Right ventricle myocardium superior (tissue), 1 donor: ENCODE results near the gene ZC3H18. TPM values are rescaled to one million over a fixed set of nuclear protein-coding genes. Genes with fewer than 3 reads are reported as not detected.

Source experiments
- ATAC-seq: fragments of 200-7000 bp; cut with Tn5 transposase; one replicate; pipeline ENCODE4 v1.9.1; 2020; ENCODE audit warnings: mild to moderate bottlenecking; ENCODE audit not compliant: poor library complexity
- DNase-seq: peaks from one replicate; pipeline ENCODE4 v3.0.0-alpha.2; 2020
- intact Hi-C: fragments of 100-400 bp; cut with DNase I; formaldehyde crosslinking; loops from one replicate; pipeline ENCODE4 v1.11.2; 2022
- total RNA-seq: library from RNA; stranded (reverse); fragmentation: NEBNext Ultra II Directional; extraction: Animal tissue kit (Norgen Biotek cat#: 25700); gene quantifications from one replicate; pipeline ENCODE4 v1.2.1, GENCODE V29; 2021
- donor health status: DM: no; HTN: yes; CAD: no; lungs with severe emphysema.

Gene ZC3H18
- total RNA-seq, 1 donor from 2014 or later: 23.5 TPM

DNA sequence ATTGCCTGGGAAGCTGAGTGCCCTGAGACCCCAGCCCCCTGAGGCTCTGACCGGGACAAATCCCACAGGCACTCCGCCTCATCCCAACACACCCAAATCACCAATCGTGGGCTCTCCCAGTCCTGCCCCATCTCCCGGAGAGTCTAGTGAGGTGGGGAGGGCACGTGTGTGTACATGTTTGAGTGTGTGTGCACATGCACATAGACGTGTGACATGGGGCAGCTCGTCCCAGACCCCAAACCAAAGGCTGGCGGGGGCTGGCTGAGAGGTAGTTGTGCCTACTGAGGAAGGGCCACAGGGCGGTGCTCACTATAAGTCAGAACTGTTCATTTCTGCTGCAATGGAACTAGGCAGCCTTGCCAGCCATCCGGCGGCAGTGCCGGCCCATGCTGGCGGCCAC, 107.5 kb downstream of the ZC3H18 start:
- DNase-seq (no peak), ATAC-seq (no peak)
- intact Hi-C loops: no loop called here

- DNase-seq (no peak), ATAC-seq (no peak)
- intact Hi-C loops: no loop called here
Measured at GRCh38 chr16:88678224-88678979, 108.2 kb downstream of the ZC3H18 start.

DNA sequence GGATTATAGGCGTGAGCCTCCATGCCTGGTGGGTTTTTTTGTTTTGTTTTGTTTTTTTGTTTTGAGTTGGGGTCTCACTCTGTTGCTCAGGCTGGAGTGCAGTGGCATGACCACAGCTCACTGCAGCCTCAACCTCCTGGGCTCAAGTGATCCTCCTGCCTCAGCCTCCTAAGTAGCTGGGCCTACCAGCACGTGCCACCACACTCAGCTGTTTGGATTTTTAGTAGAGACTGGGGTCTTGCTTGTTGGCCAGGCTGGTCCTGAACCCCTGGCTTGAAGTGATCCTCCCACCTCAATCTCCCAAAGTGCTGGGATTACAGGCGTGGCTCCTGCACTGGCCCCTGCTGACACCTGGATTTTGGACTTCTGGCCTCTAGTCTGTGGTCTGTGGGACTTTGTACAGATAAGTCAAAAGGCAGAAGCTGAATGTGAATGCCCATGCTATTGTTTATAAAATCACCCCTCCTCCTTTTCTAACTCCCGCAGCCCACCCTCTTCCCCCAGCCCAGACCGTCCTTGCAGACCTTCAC, 110.4 kb downstream of the ZC3H18 start:
- DNase-seq: no peak
- intact Hi-C loops: no loop called here
- ATAC-seq: no peak

- DNase-seq: no peak
- ATAC-seq: no peak
- intact Hi-C loops: no loop called here
Measured at GRCh38 chr16:88681084-88681680, 111.0 kb downstream of the ZC3H18 start.

Other genes with a start within 250 kb of the ZC3H18 start
- 0.94 TPM for gene ZNF469, start 187.4 kb upstream of the ZC3H18 start, total RNA-seq
- 3.6 TPM for gene ZFPM1, start 117.1 kb upstream of the ZC3H18 start, total RNA-seq
- not detected for gene IL17C, start 68.2 kb downstream of the ZC3H18 start, total RNA-seq
- gene CYBA, start 80.7 kb downstream of the ZC3H18 start, total RNA-seq: 53.7 TPM
- 21.9 TPM for gene MVD, start 92.7 kb downstream of the ZC3H18 start, total RNA-seq
- 3.0 TPM for gene SNAI3, start 116.1 kb downstream of the ZC3H18 start, total RNA-seq
- 14.6 TPM for gene RNF166, start 136.0 kb downstream of the ZC3H18 start, total RNA-seq
- 13.4 TPM for gene CTU2, start 136.1 kb downstream of the ZC3H18 start, total RNA-seq
- gene PIEZO1, start 214.8 kb downstream of the ZC3H18 start, total RNA-seq: 15.9 TPM
- 1.00 TPM for gene CDT1, start 233.4 kb downstream of the ZC3H18 start, total RNA-seq
- 40.4 TPM for gene APRT, start 241.5 kb downstream of the ZC3H18 start, total RNA-seq